ENCODE measurements around the gene TMED6. TPM values are rescaled to one million over a fixed set of nuclear protein-coding genes. Genes with fewer than 3 reads are reported as not detected.

Gene TMED6
- total RNA-seq, 1 experiment from 2014 or later: 0.91 TPM

- CTCF ChIA-PET: no interaction called here
- BruUV-seq (replicated peaks): no TSS peak
- intact Hi-C loops (cut with micrococcal nuclease): no loop called here
- no peaks in the 10 kb centered on the region for H3K9me3 ChIP-seq (ENCODE audit: control insufficient read depth in 1 of 2, insufficient read depth in 1 of 2, low read depth in 1 of 2, low read length in 2 of 2)
- no peaks in the 10 kb centered on the region for H3K27me3 ChIP-seq (ENCODE audit: insufficient read depth, low read length)
- H3K79me2 ChIP-seq (ENCODE audit: insufficient read depth, low read length): no peaks in the 10 kb centered on the region
- no peak overlapping the region for H3K9ac ChIP-seq (ENCODE audit: low read length)
- peaks cover 0 to 4% of the 10 kb centered on the region in 2 experiments; a peak in 2 of 4 replicates for H3K4me1 ChIP-seq (ENCODE audit: control insufficient read depth in 1 of 2, insufficient read depth in 2 of 2, low read length in 2 of 2)
- H3K4me2 ChIP-seq (ENCODE audit: low read length): no peak overlapping the region
- H3K36me3 ChIP-seq (ENCODE audit: control insufficient read depth in 1 of 2, insufficient read depth in 2 of 2, low read length in 2 of 2): peaks cover 7 to 14% of the 10 kb centered on the region in 2 experiments; a peak in 2 of 4 replicates
- no peaks in the 10 kb centered on the region for H4K20me1 ChIP-seq (ENCODE audit: insufficient read depth)
- no peak for TF ChIP-seq ZFX (IDR thresholded peaks at IDR 0.05)
- TF ChIP-seq EGR1 (IDR thresholded peaks at IDR 0.05; ENCODE audit: low read depth): no peak
- TF ChIP-seq, protein P1, sequence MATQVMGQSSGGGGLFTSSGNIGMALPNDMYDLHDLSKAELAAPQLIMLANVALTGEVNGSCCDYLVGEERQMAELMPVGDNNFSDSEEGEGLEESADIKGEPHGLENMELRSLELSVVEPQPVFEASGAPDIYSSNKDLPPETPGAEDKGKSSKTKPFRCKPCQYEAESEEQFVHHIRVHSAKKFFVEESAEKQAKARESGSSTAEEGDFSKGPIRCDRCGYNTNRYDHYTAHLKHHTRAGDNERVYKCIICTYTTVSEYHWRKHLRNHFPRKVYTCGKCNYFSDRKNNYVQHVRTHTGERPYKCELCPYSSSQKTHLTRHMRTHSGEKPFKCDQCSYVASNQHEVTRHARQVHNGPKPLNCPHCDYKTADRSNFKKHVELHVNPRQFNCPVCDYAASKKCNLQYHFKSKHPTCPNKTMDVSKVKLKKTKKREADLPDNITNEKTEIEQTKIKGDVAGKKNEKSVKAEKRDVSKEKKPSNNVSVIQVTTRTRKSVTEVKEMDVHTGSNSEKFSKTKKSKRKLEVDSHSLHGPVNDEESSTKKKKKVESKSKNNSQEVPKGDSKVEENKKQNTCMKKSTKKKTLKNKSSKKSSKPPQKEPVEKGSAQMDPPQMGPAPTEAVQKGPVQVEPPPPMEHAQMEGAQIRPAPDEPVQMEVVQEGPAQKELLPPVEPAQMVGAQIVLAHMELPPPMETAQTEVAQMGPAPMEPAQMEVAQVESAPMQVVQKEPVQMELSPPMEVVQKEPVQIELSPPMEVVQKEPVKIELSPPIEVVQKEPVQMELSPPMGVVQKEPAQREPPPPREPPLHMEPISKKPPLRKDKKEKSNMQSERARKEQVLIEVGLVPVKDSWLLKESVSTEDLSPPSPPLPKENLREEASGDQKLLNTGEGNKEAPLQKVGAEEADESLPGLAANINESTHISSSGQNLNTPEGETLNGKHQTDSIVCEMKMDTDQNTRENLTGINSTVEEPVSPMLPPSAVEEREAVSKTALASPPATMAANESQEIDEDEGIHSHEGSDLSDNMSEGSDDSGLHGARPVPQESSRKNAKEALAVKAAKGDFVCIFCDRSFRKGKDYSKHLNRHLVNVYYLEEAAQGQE (IDR thresholded peaks at IDR 0.05; ENCODE audit: low read depth): no peak
- TF ChIP-seq ATF3 (IDR thresholded peaks at IDR 0.05): no peak
- no peak for TF ChIP-seq JUND (IDR thresholded peaks at IDR 0.05)
- no peak for TF ChIP-seq CBX3 (IDR thresholded peaks at IDR 0.05; ENCODE audit: low read depth)
- TF ChIP-seq YY1 (IDR thresholded peaks at IDR 0.05; ENCODE audit: extremely low read depth, insufficient replicate concordance, low read depth, low read length): no peak
- TF ChIP-seq SRF (IDR thresholded peaks at IDR 0.05; ENCODE audit: low read depth): no peak
- no peak for TF ChIP-seq EZH2 (IDR thresholded peaks at IDR 0.05)
- TF ChIP-seq RAD21 (IDR thresholded peaks at IDR 0.05; ENCODE audit: low read depth): no peak
- no peak for TF ChIP-seq POLR2A (IDR thresholded peaks at IDR 0.05; ENCODE audit: borderline replicate concordance, extremely low read depth, insufficient read depth, insufficient read length)
- TF ChIP-seq TCF7L2 (IDR thresholded peaks at IDR 0.05; ENCODE audit: borderline replicate concordance, extremely low read depth, insufficient read depth, insufficient read length): no peak
- TF ChIP-seq ELF1 (IDR thresholded peaks at IDR 0.05; ENCODE audit: borderline replicate concordance, low read depth): no peak
- TF ChIP-seq SIN3A (IDR thresholded peaks at IDR 0.05; ENCODE audit: low read depth): no peak
- TF ChIP-seq CEBPB (IDR thresholded peaks at IDR 0.05; ENCODE audit: low read depth): no peak
- ATAC-seq (no peak), DNase-seq (ENCODE audit: low read depth, low spot score) (no peak)
- H3K27ac ChIP-seq (ENCODE audit: low read depth, low read length): no peak overlapping the region
- H3K9me2 ChIP-seq (ENCODE audit: insufficient read depth): no peaks in the 10 kb centered on the region
- RAD21 ChIA-PET (ENCODE audit: low non-redundant PET in 1 of 2, low total read pairs in 2 of 2, uncharacterized antibody in 2 of 2, unreplicated experiment in 2 of 2): no interaction called here
- H2AFZ ChIP-seq (ENCODE audit: low read depth, low read length, poor library complexity, severe bottlenecking): no peak overlapping the region
- POLR2A ChIA-PET: no interaction called here
- H3K4me3 ChIP-seq (replicated peaks in 1 of 2; ENCODE audit: low read depth in 1 of 2, low read length in 2 of 2): no peak overlapping the region
Measured at GRCh38 chr16:69350536-69351133, 951 bp downstream of the TMED6 start.
